ENCODE results near the gene RXRA.

GRCh38 chr9:134477927-134478326, 151.7 kb downstream of the RXRA start:
- TF ChIP-seq CTCF (IDR thresholded peaks at IDR 0.05), result no peak
- no peak for TF ChIP-seq POLR2A (IDR thresholded peaks at IDR 0.05)
